Heart right ventricle (tissue), 16 donors: ENCODE data around the gene SH3RF2. TPM values are rescaled to one million over a fixed set of nuclear protein-coding genes. Genes with fewer than 3 reads are reported as not detected.

Experiments used
- ATAC-seq, 8 donors: fragments of 200-7000 bp; cut with Tn5 transposase; one replicate each; pipeline ENCODE4 v1.9.1; 2020; ENCODE audit warnings: mild to moderate bottlenecking in 8 of 8, moderate library complexity in 8 of 8, moderate number of reproducible peaks in 1 of 8
- DNase-seq, 2 donors: peaks; one replicate each; pipeline ENCODE4 v3.0.0-alpha.2; 2020
- H3K27ac ChIP-seq, 10 donors: fragments of 200-600 bp; sonication (generic) in 2 of 10; one replicate each; pipeline versions ENCODE4 v1.5.0 to v1.8.0; 2020 to 2022; ENCODE audit warnings: mild to moderate bottlenecking in 3 of 10
- H3K27me3 ChIP-seq, 7 donors: fragments of 200-600 bp; one replicate each; pipeline ENCODE4 v1.8.0; 2021 to 2022; ENCODE audit warnings: mild to moderate bottlenecking in 2 of 7
- H3K36me3 ChIP-seq, 9 donors: fragments of 200-600 bp; sonication (generic) in 1 of 9; one replicate each; pipeline versions ENCODE4 v1.5.0 to v1.8.0; 2020 to 2022; ENCODE audit warnings: mild to moderate bottlenecking in 2 of 9
- H3K4me1 ChIP-seq, 9 donors: fragments of 200-600 bp; sonication (generic) in 1 of 9; one replicate each; pipeline versions ENCODE4 v1.5.0 to v1.8.0; 2020 to 2022; ENCODE audit warnings: mild to moderate bottlenecking in 4 of 9
- H3K4me3 ChIP-seq, 10 donors: fragments of 200-600 bp; sonication (generic) in 2 of 10; one replicate each; pipeline versions ENCODE4 v1.5.0 to v1.8.0; 2020 to 2022; ENCODE audit warnings: mild to moderate bottlenecking in 7 of 10, moderate library complexity in 2 of 10
- H3K9me3 ChIP-seq, 11 donors: fragments of 200-600 bp in 10 of 11; sonication (generic) in 2 of 11; one replicate each; pipeline versions ENCODE4 v1.5.0 to v1.8.0; 2013 to 2022; ENCODE audit warnings: mild to moderate bottlenecking in 2 of 11, control low read depth in 1 of 11, moderate library complexity in 1 of 11
- CTCF ChIP-seq, 9 donors: fragments of 200-600 bp; sonication (generic) in 2 of 9; IDR thresholded peaks; one replicate each; pipeline versions ENCODE4 v1.5.0 to v1.8.0; 2021 to 2022; ENCODE audit warnings: antibody characterized with exemption in 9 of 9, mild to moderate bottlenecking in 5 of 9, moderate library complexity in 1 of 9
- WGBS, 2 donors: extraction: QIAGEN DNeasy Blood & Tissue Kit; methylation state at CpG; one replicate each; pipeline ENCODE4 v1.1.7; 2013; ENCODE audit warnings: inconsistent platforms in 1 of 2; 5-methylcytosine and 5-hydroxymethylcytosine counted together
- intact Hi-C, 10 donors: fragments of 100-400 bp; cut with DNase I; formaldehyde crosslinking; loops; one replicate each; pipeline versions ENCODE4 v1.11.1 to v1.14.2; 2022
- polyA plus RNA-seq, 2 donors: library from polyadenylated mRNA; stranded (reverse); fragments of 200-250 nt; gene quantifications; one replicate each; pipeline ENCODE4 v1.2.3, GENCODE V29; 2013
- total RNA-seq, 10 donors: library from RNA; stranded (reverse); fragmentation: NEBNext Ultra II Directional in 3 of 10; extraction: Animal tissue kit (Norgen Biotek cat#: 25700) in 3 of 10; gene quantifications; one replicate each; pipeline versions ENCODE4 v1.2.1 to v1.2.4, GENCODE V29; 2021 to 2023
- donor health status: Arrhythmogenic right ventricular cardiomyopathy.
- donor health status: ischemic (EF 13 %, LVEDD 7.1; RV severe dilation, severe dysfunction).
- donor health status: healthy with polysubstance abuse.
- donor health status: DM: no; HTN: yes; CAD: no.
- donor health status: DM: no; HTN: no; CAD: no.
- donor health status: ischemic (EF 25% LVEDD 6.9; RV normal size, moderate dysfunction).
- donor health status: ischemic (EF 25% LVEDD 5.7; RV mildly dilated, moderate dysfunction).
- donor health status: healthy.
- donor health status: DM: yes; HTN: yes; CAD: no.
- donor health status: Ischemic cardiomyopathy.
- donor health status: ischemic (EF 35%, LVEDD 5.7; RV mildly dilated, moderate dysfunction).
- donor health status: nonischemic (EF 11% LVEDD 7.7; RV severe dilation, severe dysfunction).
- donor health status: DM: yes; HTN: yes; CAD: no.
- donor health status: PGD.
- donor health status: ischemic (EF 29% LVEDD 5.4; RV normal size, mild dysfunction).
- donor health status: nonischemic (EF 23%, LVEDD 6.1; RV moderate dilation, normal function).

The SH3RF2 gene
- total and polyA plus RNA-seq, 12 donors, result 32.9 to 887 (median 219) TPM

GRCh38 chr5:146109379-146109778, 173.0 kb downstream of the SH3RF2 start:
- no peak for TF ChIP-seq CTCF (IDR thresholded peaks at IDR 0.05)
- 90 to 93% methylated on average over 1 of the region's 1 CpG for WGBS, 2 donors
- Histone ChIP-seq H3K27me3 (no peaks in the 10 kb centered on the region), H3K36me3 (peaks cover 0 to 35% (median 15%) of the 10 kb centered on the region in 9 donors), H3K27ac (no peak overlapping the region), H3K4me1 (peaks cover 0 to 10% (median 0%) of the 10 kb centered on the region in 9 donors), H3K9me3 (no peaks in the 10 kb centered on the region), H3K4me3 (no peak overlapping the region)
- no peak for ATAC-seq
- DNase-seq, result no peak
- intact Hi-C loops, result no loop called here

- intact Hi-C loops, result loop anchor here in 2 of 10 donors (10.0 kb wide), 2 partner anchors 47 to 53 kb away; no protein-coding TSS in a partner anchor
- H3K9me3 ChIP-seq, result no peaks in the 10 kb centered on the region
- H3K36me3 ChIP-seq, result peaks cover 0 to 55% (median 15%) of the 10 kb centered on the region in 9 donors
- no peak for TF ChIP-seq CTCF (IDR thresholded peaks at IDR 0.05)
- peaks cover 0 to 5% (median 0%) of the 10 kb centered on the region in 9 donors for H3K4me1 ChIP-seq
- ATAC-seq, result no peak
- no peak overlapping the region for H3K4me3 ChIP-seq
- no peaks in the 10 kb centered on the region for H3K27me3 ChIP-seq
- DNase-seq, result no peak
- WGBS, 2 donors, result 47 to 50% methylated on average over 1 of the region's 1 CpG
- H3K27ac ChIP-seq, result no peak overlapping the region
These were observed 175.0 kb downstream of the SH3RF2 start for GRCh38 chr5:146111409-146111808.

GRCh38 chr5:146112476-146112875, 176.1 kb downstream of the SH3RF2 start:
- Histone ChIP-seq H3K4me3 (no peak overlapping the region), H3K27me3 (no peaks in the 10 kb centered on the region), H3K9me3 (no peaks in the 10 kb centered on the region), H3K36me3 (peaks cover 0 to 64% (median 15%) of the 10 kb centered on the region in 9 donors), H3K27ac (no peak overlapping the region), H3K4me1 (peaks cover 0 to 12% (median 4%) of the 10 kb centered on the region in 9 donors)
- intact Hi-C loops, result loop anchor here in 2 of 10 donors (10.0 kb wide), 2 partner anchors 48 to 52 kb away; no protein-coding TSS in a partner anchor
- ATAC-seq, result no peak
- 92 to 99% methylated on average over 5 of the region's 5 CpGs for WGBS, 2 donors
- TF ChIP-seq CTCF (IDR thresholded peaks at IDR 0.05), result no peak
- DNase-seq, result no peak

Other genes with a start within 250 kb of the SH3RF2 start
- gene PRELID2, start 101.2 kb upstream of the SH3RF2 start, total RNA-seq, result 10 to 100 TPM in 8 of 10 donors, 1 to 10 TPM in 2; 6.8 to 83.7 (median 13.7) TPM
- gene PRELID2, start 101.2 kb upstream of the SH3RF2 start, polyA plus RNA-seq, result 1 to 10 TPM; 1.2 to 7.2 TPM
- gene GRXCR2, start 63.6 kb upstream of the SH3RF2 start, total RNA-seq, result 10 to 100 TPM in 2 of 10 donors, 1 to 10 TPM in 3, under 1 TPM in 4, not detected in 1; 0.60 to 15.1 (median 1.5) TPM
- gene GRXCR2, start 63.6 kb upstream of the SH3RF2 start, polyA plus RNA-seq, result 1 to 10 TPM in 1 of 2 donors, not detected in 1; 1.9 TPM
- gene PLAC8L1, start 169.0 kb downstream of the SH3RF2 start, total RNA-seq, result under 1 TPM in 4 of 10 donors, not detected in 6; 0.41 to 0.98 (median 0.68) TPM
- under 1 TPM in 1 of 2 donors, not detected in 1; 0.16 TPM for gene PLAC8L1, start 169.0 kb downstream of the SH3RF2 start, polyA plus RNA-seq
- gene LARS1, start 246.1 kb downstream of the SH3RF2 start, total RNA-seq, result 100 to 1,000 TPM in 3 of 10 donors, 10 to 100 TPM in 7; 70.2 to 113 (median 84.4) TPM
- gene LARS1, start 246.1 kb downstream of the SH3RF2 start, polyA plus RNA-seq, result 10 to 100 TPM; 25.7 to 45.0 TPM